SU-DHL-6 (cell line): Measurements from ENCODE around the gene SLC8A1.

Source experiments
- H2AFZ ChIP-seq: fragments of 200-600 bp; sonication (generic); 2 replicates; pipeline ENCODE4 v1.6.1; 2014; ENCODE audit warnings: low read depth, mild to moderate bottlenecking, moderate library complexity, mixed read lengths, antibody characterized with exemption, low read length; ENCODE audit not compliant: severe bottlenecking
- H3F3A ChIP-seq: fragments of 200-600 bp; shearing (Covaris generic); 2 replicates; pipeline ENCODE4 v1.6.0; 2016; ENCODE audit warnings: antibody characterized with exemption, mild to moderate bottlenecking; ENCODE audit not compliant: insufficient read depth
- H3K27ac ChIP-seq: fragments of 200-600 bp; sonication (generic); 2 replicates; pipeline ENCODE4 v1.5.1; 2016; ENCODE audit warnings: low read depth, mild to moderate bottlenecking, low read length, moderate library complexity, mixed read lengths
- H3K27me3 ChIP-seq: fragments of 200-600 bp; sonication (generic), shearing (Covaris generic); 2 replicates; pipeline ENCODE4 v1.6.0; 2014; ENCODE audit warnings: mild to moderate bottlenecking, low read length
- H3K36me3 ChIP-seq: fragments of 200-600 bp; sonication (generic); 2 replicates; pipeline ENCODE4 v1.6.1; 2014; ENCODE audit warnings: mild to moderate bottlenecking, low read length, mixed read lengths
- H3K4me2 ChIP-seq: fragments of 300-600, 200-600 bp; shearing (Covaris generic), sonication (generic); 2 replicates; pipeline ENCODE4 v1.6.0; 2014; ENCODE audit warnings: low read length, low read depth, mild to moderate bottlenecking; ENCODE audit not compliant: poor library complexity, severe bottlenecking
- H3K4me3 ChIP-seq: fragments of 200-600 bp; sonication (generic); 2 replicates; pipeline ENCODE4 v1.5.1; 2014; ENCODE audit warnings: antibody characterized with exemption, low read length, mild to moderate bottlenecking, mixed read lengths; ENCODE audit not compliant: insufficient read depth, poor library complexity, severe bottlenecking
- H3K79me2 ChIP-seq: fragments of 200-600 bp; sonication (generic); 2 replicates; pipeline ENCODE4 v1.6.1; 2014; ENCODE audit warnings: mild to moderate bottlenecking, low read length, moderate library complexity; ENCODE audit not compliant: insufficient read depth
- H3K9ac ChIP-seq: fragments of 200-600 bp; sonication (generic); 2 replicates; pipeline ENCODE4 v1.7.0; 2014; ENCODE audit warnings: mild to moderate bottlenecking, low read length
- H3K9me2 ChIP-seq: fragments of 200-600 bp; sonication (generic); replicated peaks from 2 replicates; pipeline ENCODE4 v1.6.1; 2014; ENCODE audit warnings: low read length; ENCODE audit not compliant: insufficient read depth
- H3K9me3 ChIP-seq: fragments of 200-600 bp; sonication (generic); 2 replicates; pipeline ENCODE4 v1.6.1; 2014; ENCODE audit warnings: low read length, mixed read lengths; ENCODE audit not compliant: insufficient read depth
- H4K20me1 ChIP-seq: fragments of 200-600 bp; sonication (generic); 2 replicates; pipeline ENCODE4 v1.6.1; 2014; ENCODE audit warnings: low read depth, mild to moderate bottlenecking, antibody characterized with exemption, low read length, moderate library complexity, mixed read lengths
- EZH2phosphoT487 ChIP-seq: fragments of 200-600 bp; sonication (generic), shearing (Covaris generic); conservative IDR thresholded peaks from 2 replicates; pipeline ENCODE4 v1.6.1; 2018; ENCODE audit warnings: mild to moderate bottlenecking, antibody characterized with exemption, low read length, moderate library complexity, mixed read lengths
- TF ChIP-seq, protein P1 (sequence below): fragments of 200-600 bp; sonication (generic); IDR thresholded peaks from one replicate; pipeline ENCODE4 v1.5.1; 2017; ENCODE audit warnings: antibody characterized with exemption, mild to moderate bottlenecking, low read length, moderate library complexity; ENCODE audit not compliant: insufficient read depth, poor library complexity, severe bottlenecking

The SLC8A1 gene

DNA sequence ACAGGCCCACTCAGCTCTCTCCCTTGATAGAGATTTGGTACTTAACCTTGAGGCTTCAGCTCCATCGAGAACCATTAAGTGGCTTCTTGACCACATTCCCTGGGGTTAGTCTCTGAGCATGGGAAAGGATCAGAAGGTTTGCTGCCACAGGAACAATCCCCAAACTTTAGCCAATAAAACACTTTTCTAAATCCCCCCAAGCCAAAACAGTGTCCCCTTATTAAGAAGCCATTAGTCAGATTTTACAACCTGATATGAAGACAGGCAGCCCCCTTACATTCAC lies 37.7 kb upstream of the SLC8A1 start:
- H3F3A ChIP-seq = no peaks in the 10 kb centered on the region
- H3K36me3 ChIP-seq = no peaks in the 10 kb centered on the region
- no peaks in the 10 kb centered on the region for H3K79me2 ChIP-seq
- no peak overlapping the region for H2AFZ ChIP-seq
- H3K9ac ChIP-seq = no peak overlapping the region
- no peak for TF ChIP-seq EZH2phosphoT487
- TF ChIP-seq, protein P1, sequence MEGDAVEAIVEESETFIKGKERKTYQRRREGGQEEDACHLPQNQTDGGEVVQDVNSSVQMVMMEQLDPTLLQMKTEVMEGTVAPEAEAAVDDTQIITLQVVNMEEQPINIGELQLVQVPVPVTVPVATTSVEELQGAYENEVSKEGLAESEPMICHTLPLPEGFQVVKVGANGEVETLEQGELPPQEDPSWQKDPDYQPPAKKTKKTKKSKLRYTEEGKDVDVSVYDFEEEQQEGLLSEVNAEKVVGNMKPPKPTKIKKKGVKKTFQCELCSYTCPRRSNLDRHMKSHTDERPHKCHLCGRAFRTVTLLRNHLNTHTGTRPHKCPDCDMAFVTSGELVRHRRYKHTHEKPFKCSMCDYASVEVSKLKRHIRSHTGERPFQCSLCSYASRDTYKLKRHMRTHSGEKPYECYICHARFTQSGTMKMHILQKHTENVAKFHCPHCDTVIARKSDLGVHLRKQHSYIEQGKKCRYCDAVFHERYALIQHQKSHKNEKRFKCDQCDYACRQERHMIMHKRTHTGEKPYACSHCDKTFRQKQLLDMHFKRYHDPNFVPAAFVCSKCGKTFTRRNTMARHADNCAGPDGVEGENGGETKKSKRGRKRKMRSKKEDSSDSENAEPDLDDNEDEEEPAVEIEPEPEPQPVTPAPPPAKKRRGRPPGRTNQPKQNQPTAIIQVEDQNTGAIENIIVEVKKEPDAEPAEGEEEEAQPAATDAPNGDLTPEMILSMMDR = no peak
- H3K9me2 ChIP-seq = no peaks in the 10 kb centered on the region
- H3K27me3 ChIP-seq = no peaks in the 10 kb centered on the region
- H3K9me3 ChIP-seq = no peaks in the 10 kb centered on the region
- H3K4me2 ChIP-seq = no peak overlapping the region
- no peak overlapping the region for H3K4me3 ChIP-seq
- H3K27ac ChIP-seq = no peak overlapping the region
- no peaks in the 10 kb centered on the region for H4K20me1 ChIP-seq

DNA sequence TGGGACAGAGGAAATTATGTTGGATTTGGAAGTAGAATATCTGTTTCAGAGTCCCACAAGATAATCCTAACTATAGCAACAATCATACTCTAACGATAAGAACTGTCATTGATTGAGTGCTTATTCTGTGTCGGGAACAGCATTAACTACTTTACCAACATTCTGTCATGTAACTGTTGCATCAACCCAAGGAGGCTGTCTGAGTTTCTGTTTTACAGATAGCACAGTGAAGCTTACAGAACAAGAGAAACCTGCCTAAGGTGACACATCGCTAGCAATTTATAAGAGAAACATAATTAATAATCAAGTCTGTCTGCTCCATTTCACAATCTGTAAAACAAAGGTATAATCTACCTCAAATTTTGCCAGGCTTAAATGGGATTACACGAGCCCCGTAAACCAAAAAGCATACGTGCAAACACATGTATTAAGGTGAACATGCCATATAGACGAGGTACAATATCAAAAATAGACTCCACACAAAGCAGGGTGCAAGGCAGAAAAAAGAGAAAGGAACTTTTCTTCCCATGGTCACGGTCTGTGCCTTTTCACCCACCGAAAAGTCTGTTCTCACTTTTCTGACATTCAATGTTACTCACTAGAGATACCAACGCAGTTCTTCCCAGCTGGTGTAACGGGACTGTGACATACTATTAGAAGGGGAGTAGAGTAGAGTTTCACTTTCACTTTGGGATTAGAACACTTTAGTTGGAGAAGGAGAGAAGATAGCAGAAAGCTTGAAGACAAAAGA lies 37.2 kb upstream of the SLC8A1 start:
- Histone ChIP-seq H3K27ac (no peak overlapping the region), H4K20me1 (no peaks in the 10 kb centered on the region), H3K4me3 (no peak overlapping the region), H3K9ac (no peak overlapping the region), H2AFZ (no peak overlapping the region), H3F3A (no peaks in the 10 kb centered on the region), H3K36me3 (no peaks in the 10 kb centered on the region), H3K9me2 (no peaks in the 10 kb centered on the region), H3K9me3 (no peaks in the 10 kb centered on the region), H3K79me2 (no peaks in the 10 kb centered on the region), H3K4me2 (no peak overlapping the region), H3K27me3 (no peaks in the 10 kb centered on the region)
- TF ChIP-seq, protein P1 = no peak
- no peak for TF ChIP-seq EZH2phosphoT487

DNA sequence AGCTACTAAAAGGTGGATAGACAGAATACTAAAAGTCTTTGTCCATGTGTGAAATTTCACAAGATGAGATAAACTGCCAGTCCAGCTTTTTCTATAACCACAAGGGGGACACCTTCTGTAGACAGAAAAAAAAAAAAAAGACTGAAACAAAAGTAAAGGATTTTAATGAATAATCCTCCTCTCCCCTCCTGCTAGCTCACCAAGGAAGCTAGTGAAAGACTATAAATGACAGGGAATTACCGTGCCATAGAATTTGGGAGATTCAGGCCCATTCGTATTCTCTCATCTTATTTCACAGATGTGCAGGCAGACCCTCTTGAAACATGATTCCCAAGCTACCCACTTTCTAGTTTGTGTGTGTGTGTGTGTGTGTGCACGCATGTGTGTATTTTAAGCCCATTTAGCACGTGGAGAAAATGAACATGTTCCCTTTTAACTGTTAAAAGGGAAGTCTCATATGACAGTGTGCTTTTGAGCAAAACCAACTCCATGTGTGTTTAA lies 36.3 kb upstream of the SLC8A1 start:
- Histone ChIP-seq H3K79me2 (no peaks in the 10 kb centered on the region), H3K27ac (no peak overlapping the region), H3F3A (no peaks in the 10 kb centered on the region), H2AFZ (no peak overlapping the region), H3K9ac (no peak overlapping the region), H3K9me3 (no peaks in the 10 kb centered on the region), H3K4me3 (no peak overlapping the region), H3K4me2 (no peak overlapping the region), H3K9me2 (no peaks in the 10 kb centered on the region), H3K36me3 (no peaks in the 10 kb centered on the region), H4K20me1 (no peaks in the 10 kb centered on the region), H3K27me3 (no peaks in the 10 kb centered on the region)
- TF ChIP-seq EZH2phosphoT487 = no peak
- TF ChIP-seq, protein P1 = no peak
